B cell (primary cell): Measurements from ENCODE around the gene TYSND1. TPM values are rescaled to one million over a fixed set of nuclear protein-coding genes. Genes with fewer than 3 reads are reported as not detected.

Source experiments
- ATAC-seq: fragments of 200-7000 bp; cut with Tn5 transposase; one replicate; pipeline ENCODE4 v1.10.0; 2021; ENCODE audit warnings: low read depth, mild to moderate bottlenecking, moderate number of reproducible peaks, moderate library complexity
- CTCF ChIA-PET: fragments of 350-600 bp; sonication (Branson Sonifier 250); formaldehyde crosslinking; loops from one replicate; lab custom pipeline; 2021; ENCODE audit warnings: antibody characterized with exemption, inconsistent platforms; lab: Charles Lee
- POLR2A ChIA-PET: fragments of 350-600 bp; sonication (Branson Sonifier 250); formaldehyde crosslinking; loops from one replicate; lab custom pipeline; 2021; ENCODE audit warnings: antibody characterized with exemption; lab: Charles Lee
- DNase-seq: peaks from one replicate; pipeline ENCODE4 v3.0.0; 2013
- H2AFZ ChIP-seq: 2 replicates; pipeline ENCODE4 v1.6.1; 2012; ENCODE audit warnings: mild to moderate bottlenecking, low read depth, low read length; ENCODE audit not compliant: insufficient read depth, poor library complexity, severe bottlenecking
- H3K27ac ChIP-seq, 2 donors: 1 replicate in 1 of 2; 2 replicates in 1 of 2; pipeline ENCODE4 v1.5.1; 2012 to 2013; ENCODE audit warnings: low read length in 2 of 2, mild to moderate bottlenecking in 2 of 2, moderate library complexity in 1 of 2
- H3K27me3 ChIP-seq, 4 experiments: fragments of 200-600 bp in 1 of 4; sonication (generic) in 1 of 4; replicated peaks in 1 of 4; 1 replicate in 2 of 4; 2 replicates in 2 of 4; pipeline versions ENCODE4 v1.6.1 to v1.7.0; 2013 to 2016; ENCODE audit warnings: low read length in 3 of 4, mild to moderate bottlenecking in 2 of 4, mixed read lengths in 1 of 4, moderate library complexity in 1 of 4; ENCODE audit not compliant: insufficient read depth in 4 of 4, control insufficient read depth in 3 of 4; ENCODE audit errors: control extremely low read depth in 1 of 4
- H3K36me3 ChIP-seq, 2 experiments: replicated peaks in 1 of 2; 1 replicate in 1 of 2; 2 replicates in 1 of 2; pipeline versions ENCODE4 v1.6.1 to v1.7.1; 2013; ENCODE audit warnings: low read length in 1 of 2; ENCODE audit not compliant: insufficient read depth in 2 of 2, control insufficient read depth in 1 of 2; ENCODE audit errors: control extremely low read depth in 1 of 2, extremely low read depth in 1 of 2
- H3K4me1 ChIP-seq, 2 donors: fragments of 200-600 bp in 1 of 2; sonication (generic) in 1 of 2; 1 replicate in 1 of 2; 2 replicates in 1 of 2; pipeline versions ENCODE4 v1.5.1 to v1.6.1; 2013 to 2017; ENCODE audit warnings: low read length in 2 of 2; ENCODE audit not compliant: control insufficient read depth in 2 of 2, insufficient read depth in 2 of 2
- H3K4me2 ChIP-seq: replicated peaks from 2 replicates; pipeline ENCODE3; 2012; ENCODE audit warnings: mild to moderate bottlenecking, low read depth, low read length; ENCODE audit not compliant: poor library complexity, severe bottlenecking
- H3K4me3 ChIP-seq, 5 experiments: fragments of 200-600 bp in 1 of 5; sonication (generic) in 1 of 5; 1 replicate in 3 of 5; 2 replicates in 2 of 5; pipeline versions ENCODE4 v1.5.1 to v1.7.0; 2011 to 2016; ENCODE audit warnings: low read length in 4 of 5, mild to moderate bottlenecking in 4 of 5, low read depth in 2 of 5, control low read depth in 1 of 5, moderate library complexity in 1 of 5; ENCODE audit not compliant: insufficient read depth in 1 of 5; ENCODE audit errors: control extremely low read depth in 1 of 5, extremely low read depth in 1 of 5
- H3K79me2 ChIP-seq: fragments of 200-600 bp; sonication (generic); one replicate; pipeline ENCODE4 v1.6.0; 2016; ENCODE audit warnings: low read length; ENCODE audit not compliant: control insufficient read depth, insufficient read depth
- H3K9ac ChIP-seq: fragments of 200-600 bp; sonication (generic); 2 replicates; pipeline ENCODE4 v1.6.1; 2017; ENCODE audit warnings: mild to moderate bottlenecking, low read length, moderate library complexity
- H3K9me3 ChIP-seq, 3 donors: one replicate each; pipeline versions ENCODE4 v1.6.1 to v1.7.1; 2013; ENCODE audit warnings: low read length in 2 of 3; ENCODE audit not compliant: control insufficient read depth in 2 of 3, insufficient read depth in 1 of 3; ENCODE audit errors: control extremely low read depth in 1 of 3
- H4K20me1 ChIP-seq: 2 replicates; pipeline ENCODE4 v1.6.0; 2012; ENCODE audit warnings: mild to moderate bottlenecking, low read length; ENCODE audit not compliant: insufficient read depth, control insufficient read depth, poor library complexity, severe bottlenecking
- H3K27ac Mint-ChIP-seq: one replicate; pipeline ENCODE4 v1.8.0; 2021; ENCODE audit warnings: mixed read lengths
- H3K27me3 Mint-ChIP-seq: one replicate; pipeline ENCODE4 v1.8.0; 2021; ENCODE audit warnings: mixed read lengths
- H3K4me1 Mint-ChIP-seq: one replicate; pipeline ENCODE4 v1.8.0; 2021; ENCODE audit warnings: mixed read lengths
- H3K4me3 Mint-ChIP-seq: one replicate; pipeline ENCODE4 v1.8.0; 2021; ENCODE audit warnings: mixed read lengths
- H3K9me3 Mint-ChIP-seq: one replicate; pipeline ENCODE4 v1.8.0; 2022; ENCODE audit warnings: mixed read lengths; ENCODE audit not compliant: insufficient read depth
- CTCF ChIP-seq: fragments of 200-600 bp; IDR thresholded peaks from one replicate; pipeline ENCODE4 v1.8.0; 2022; ENCODE audit warnings: antibody characterized with exemption, mild to moderate bottlenecking
- EZH2 ChIP-seq: IDR thresholded peaks from 2 replicates; pipeline ENCODE4 v1.6.1; 2012; ENCODE audit warnings: borderline replicate concordance, low read depth, mild to moderate bottlenecking, moderate library complexity, low read length; ENCODE audit not compliant: insufficient read depth, poor library complexity, severe bottlenecking
- WGBS: methylation state at CpG from one replicate; pipeline ENCODE4 v1.1.5; 2013; ENCODE audit warnings: missing lambda C conversion rate; ENCODE audit not compliant: insufficient coverage; 5-methylcytosine and 5-hydroxymethylcytosine counted together
- intact Hi-C: fragments of 100-400 bp; cut with micrococcal nuclease; formaldehyde crosslinking; loops from one replicate; pipeline ENCODE4 v1.10.0; 2022
- polyA plus RNA-seq: library from polyadenylated mRNA; depleted of rRNA; stranded (reverse); fragments of >200 nt; gene quantifications from 2 replicates; pipeline ENCODE4 v1.2.3, GENCODE V29; 2012
- total RNA-seq, 2 donors: library from RNA; stranded (reverse); fragments of 120-200 nt in 1 of 2; gene quantifications; 1 replicate in 1 of 2; 2 replicates in 1 of 2; pipeline versions ENCODE4 v1.2.3 to v1.2.4, GENCODE V29; 2013 to 2022

Gene TYSND1
- total and polyA plus RNA-seq, 2 donors (not counting 1 experiment from before 2014, with no cell fraction given) = 28.0 to 34.1 TPM

DNA sequence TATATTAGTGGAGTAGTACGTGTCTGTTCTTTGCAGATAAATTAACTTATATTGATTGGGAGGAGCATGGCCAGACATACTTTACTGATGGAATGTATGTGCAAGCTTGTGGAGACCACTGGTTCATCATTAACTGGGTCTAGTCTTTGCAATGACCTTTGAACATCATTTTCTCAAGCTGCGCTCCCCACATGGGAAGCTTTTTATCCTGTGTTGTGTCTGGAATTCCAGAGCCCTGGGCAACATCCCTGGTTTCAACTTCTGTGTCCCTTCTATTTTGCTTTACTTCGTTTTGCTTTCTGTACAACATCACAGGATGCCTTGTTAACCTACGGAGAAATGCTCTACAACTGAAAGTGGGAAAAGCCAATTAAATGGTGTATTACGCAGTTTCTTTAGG, 55.5 kb downstream of the TYSND1 start:
- Mint-ChIP-seq H3K27me3 (peaks cover 6% of the 10 kb centered on the region), H3K4me3 (no peak overlapping the region), H3K9me3 (no peaks in the 10 kb centered on the region), H3K27ac (no peak overlapping the region), H3K4me1 (no peaks in the 10 kb centered on the region)
- Histone ChIP-seq H3K36me3 (no peaks in the 10 kb centered on the region), H3K9ac (no peak overlapping the region), H3K4me3 (no peak overlapping the region), H3K79me2 (no peaks in the 10 kb centered on the region), H4K20me1 (no peaks in the 10 kb centered on the region), H3K4me1 (no peaks in the 10 kb centered on the region), H3K27ac (no peak overlapping the region), H3K9me3 (no peaks in the 10 kb centered on the region), H3K27me3 (no peaks in the 10 kb centered on the region), H2AFZ (no peak overlapping the region), H3K4me2 (no peak overlapping the region)
- ChIA-PET CTCF (no interaction called here), POLR2A (no interaction called here)
- DNase-seq (no peak), ATAC-seq (no peak)
- 78% methylated on average over 4 of the region's 5 CpGs for whole genome bisulfite sequencing
- intact Hi-C loops = no loop called here
- TF ChIP-seq CTCF (no peak), EZH2 (no peak)

DNA sequence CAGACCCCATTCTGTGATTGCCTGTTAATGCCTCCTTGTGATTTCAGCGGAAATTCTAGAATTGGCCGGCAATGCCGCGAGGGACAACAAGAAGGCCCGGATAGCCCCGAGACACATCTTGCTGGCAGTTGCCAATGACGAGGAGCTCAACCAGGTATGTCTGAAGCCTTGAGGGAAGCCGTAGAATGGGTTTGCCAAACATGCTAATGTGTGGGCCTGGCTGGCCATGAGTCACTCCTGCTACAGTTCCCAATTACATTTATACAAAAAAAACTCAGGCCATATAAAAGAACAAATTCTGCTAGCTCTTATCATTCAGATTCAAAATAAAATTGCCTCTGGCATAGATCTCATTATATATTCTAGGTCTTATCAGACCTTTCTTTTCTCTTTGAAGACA, 56.5 kb downstream of the TYSND1 start:
- intact Hi-C loops = no loop called here
- Mint-ChIP-seq H3K27me3 (peaks cover 6% of the 10 kb centered on the region), H3K4me3 (no peak overlapping the region), H3K27ac (no peak overlapping the region), H3K9me3 (no peaks in the 10 kb centered on the region), H3K4me1 (no peaks in the 10 kb centered on the region)
- H3K9me3 ChIP-seq = no peaks in the 10 kb centered on the region
- H3K4me3 ChIP-seq = no peak overlapping the region
- H4K20me1 ChIP-seq = no peaks in the 10 kb centered on the region
- 96% methylated on average over 8 of the region's 8 CpGs for WGBS
- TF ChIP-seq EZH2 (no peak), CTCF (no peak)
- CTCF ChIA-PET = no interaction called here
- H3K9ac ChIP-seq = no peak overlapping the region
- DNase-seq = no peak
- H3K4me2 ChIP-seq = no peak overlapping the region
- no peaks in the 10 kb centered on the region for H3K79me2 ChIP-seq
- POLR2A ChIA-PET = no interaction called here
- H2AFZ ChIP-seq = no peak overlapping the region
- H3K27ac ChIP-seq = no peak overlapping the region
- no peaks in the 10 kb centered on the region for H3K36me3 ChIP-seq
- ATAC-seq = no peak
- H3K4me1 ChIP-seq = no peaks in the 10 kb centered on the region
- H3K27me3 ChIP-seq = no peaks in the 10 kb centered on the region
